Spleen (tissue), 11 donors: ENCODE measurements around the gene UBASH3A. TPM values are rescaled to one million over a fixed set of nuclear protein-coding genes. Genes with fewer than 3 reads are reported as not detected.
A peak's percentile ranks its signal among the peaks of the same experiment; 100 is the strongest.

Source experiments
- DNase-seq: peaks from one replicate; pipeline ENCODE4 v3.0.0-alpha.2; 2020
- H3K27ac ChIP-seq, 8 donors: fragments of 200-600 bp; sonication (generic) in 7 of 8; 1 replicate in 4 of 8; 2 replicates in 4 of 8; pipeline versions ENCODE4 v1.5.0 to v1.8.0; 2016 to 2021; ENCODE audit warnings: inconsistent platforms in 4 of 8, mild to moderate bottlenecking in 4 of 8, moderate library complexity in 1 of 8
- H3K27me3 ChIP-seq, 7 donors: fragments of 200-600 bp; sonication (generic) in 6 of 7; replicated peaks in 1 of 7; 1 replicate in 4 of 7; 2 replicates in 3 of 7; pipeline versions ENCODE4 v1.5.0 to v1.8.0; 2016 to 2021; ENCODE audit warnings: inconsistent platforms in 3 of 7, mild to moderate bottlenecking in 1 of 7
- H3K36me3 ChIP-seq, 6 donors: fragments of 200-600 bp; sonication (generic) in 5 of 6; 1 replicate in 4 of 6; 2 replicates in 2 of 6; pipeline versions ENCODE4 v1.5.0 to v1.8.0; 2016 to 2021; ENCODE audit warnings: inconsistent platforms in 2 of 6
- H3K4me1 ChIP-seq, 6 donors: fragments of 200-600 bp; sonication (generic) in 5 of 6; 1 replicate in 3 of 6; 2 replicates in 3 of 6; pipeline versions ENCODE4 v1.5.0 to v1.8.0; 2016 to 2021; ENCODE audit warnings: inconsistent platforms in 3 of 6
- H3K4me3 ChIP-seq, 8 donors: fragments of 200-600 bp; sonication (generic) in 7 of 8; 1 replicate in 4 of 8; 2 replicates in 4 of 8; pipeline versions ENCODE4 v1.5.0 to v1.8.0; 2016 to 2021; ENCODE audit warnings: inconsistent platforms in 4 of 8, mild to moderate bottlenecking in 4 of 8, moderate library complexity in 2 of 8
- H3K9me3 ChIP-seq, 8 donors: fragments of 200-600 bp; sonication (generic) in 7 of 8; 1 replicate in 4 of 8; 2 replicates in 4 of 8; pipeline versions ENCODE4 v1.5.0 to v1.8.0; 2016 to 2021; ENCODE audit warnings: inconsistent platforms in 4 of 8
- CTCF ChIP-seq, 11 experiments: fragments of 200-600 bp in 7 of 11; fragments of 450-650 bp in 4 of 11; sonication (generic) in 4 of 11; IDR thresholded peaks in 8 of 11; conservative IDR thresholded peaks in 3 of 11; 1 replicate in 7 of 11; 2 replicates in 4 of 11; pipeline versions ENCODE4 v1.4.0 to v1.8.0; 2016 to 2021; ENCODE audit warnings: antibody characterized with exemption in 11 of 11, inconsistent platforms in 4 of 11, mild to moderate bottlenecking in 1 of 11
- POLR2A ChIP-seq, 3 donors: fragments of 450-650 bp; IDR thresholded peaks; one replicate each; pipeline ENCODE4 v1.5.1; 2017; ENCODE audit warnings: antibody characterized with exemption in 3 of 3, mild to moderate bottlenecking in 1 of 3
- POLR2AphosphoS5 ChIP-seq, 3 donors: sonication (generic); formaldehyde crosslinking; IDR thresholded peaks; one replicate each; pipeline ENCODE4 v1.5.1; 2017; ENCODE audit warnings: antibody characterized with exemption in 3 of 3
- WGBS, 5 donors: extraction: QIAGEN DNeasy Blood & Tissue Kit in 3 of 5; methylation state at CpG; one replicate each; pipeline versions ENCODE4 v1.1.5 to v1.1.7; 2013 to 2018; 5-methylcytosine and 5-hydroxymethylcytosine counted together
- intact Hi-C: fragments of 100-400 bp; cut with DNase I; formaldehyde crosslinking; loops from one replicate; pipeline ENCODE4 v1.15.0; 2023; ENCODE audit warnings: low total_unique reads
- polyA plus RNA-seq, 3 donors: library from polyadenylated mRNA; stranded (reverse); fragments of 200-250 nt; gene quantifications; one replicate each; pipeline ENCODE4 v1.2.1, GENCODE V29; 2013
- total RNA-seq, 7 donors: library from RNA; depleted of rRNA in 3 of 7; stranded (reverse); fragments of >200 nt in 3 of 7; fragmentation: NEBNext Ultra II Directional in 4 of 7; extraction: Animal tissue kit (Norgen Biotek cat#: 25700) in 4 of 7; gene quantifications; one replicate each; pipeline versions ENCODE4 v1.1.0 to v1.2.1, GENCODE V29; 2016 to 2021
- donor health status: healthy with polysubstance abuse.
- donor health status: DM: no; HTN: no; CAD: no; lungs with moderate emphysema.
- donor health status: DM: no; HTN: no; CAD: no.
- donor health status: Bipolar disorder and iron deficiency.
- donor health status: healthy.
- donor health status: DM: no; HTN: no; CAD: no.
- donor health status: DM: yes; HTN: yes; CAD: no.

The UBASH3A gene
- total and polyA plus RNA-seq, 10 donors, result 2.6 to 16.3 (median 10.2) TPM

- peak; percentile 24 for DNase-seq
- Histone ChIP-seq H3K27me3 (peaks cover 0 to 5% (median 0%) of the 10 kb centered on the region in 7 donors), H3K9me3 (no peaks in the 10 kb centered on the region), H3K4me1 (peaks cover 0 to 50% (median 13%) of the 10 kb centered on the region in 6 donors), H3K27ac (no peak overlapping the region), H3K36me3 (no peaks in the 10 kb centered on the region), H3K4me3 (no peak overlapping the region)
- TF ChIP-seq CTCF (IDR thresholded peaks at IDR 0.05 in 8 of 11, conservative IDR thresholded peaks at IDR 0.05 in 3 of 11) (no peak), POLR2A (IDR thresholded peaks at IDR 0.05) (no peak), POLR2AphosphoS5 (IDR thresholded peaks at IDR 0.05) (no peak)
- 73 to 82% (median 79%) methylated on average over 5 of the region's 5 CpGs for WGBS, 5 donors
- intact Hi-C loops, result no loop called here
These were observed 13.5 kb upstream of the UBASH3A start for GRCh38 chr21:42390193-42390592.

- Histone ChIP-seq H3K9me3 (no peaks in the 10 kb centered on the region), H3K36me3 (no peaks in the 10 kb centered on the region), H3K27me3 (peaks cover 0 to 5% (median 0%) of the 10 kb centered on the region in 7 donors), H3K4me3 (no peak overlapping the region), H3K27ac (no peak overlapping the region), H3K4me1 (peaks cover 0 to 45% (median 11%) of the 10 kb centered on the region in 6 donors)
- DNase-seq, result no peak
- intact Hi-C loops, result no loop called here
- TF ChIP-seq POLR2A (IDR thresholded peaks at IDR 0.05), result no peak
- TF ChIP-seq CTCF (IDR thresholded peaks at IDR 0.05 in 8 of 11, conservative IDR thresholded peaks at IDR 0.05 in 3 of 11), result no peak
- WGBS, 5 donors, result 69 to 92% (median 79%) methylated on average over 2 of the region's 2 CpGs
These were observed 13.0 kb upstream of the UBASH3A start for GRCh38 chr21:42390696-42391095.

GRCh38 chr21:42391297-42391696 lies 12.4 kb upstream of the UBASH3A start:
- 91 to 95% (median 91%) methylated on average over 5 of the region's 5 CpGs for WGBS, 5 donors
- H3K4me1 ChIP-seq, result peaks cover 0 to 42% (median 11%) of the 10 kb centered on the region in 6 donors
- H3K27me3 ChIP-seq, result peaks cover 0 to 5% (median 0%) of the 10 kb centered on the region in 7 donors
- DNase-seq, result no peak
- H3K4me3 ChIP-seq, result no peak overlapping the region
- H3K27ac ChIP-seq, result no peak overlapping the region
- H3K36me3 ChIP-seq, result no peaks in the 10 kb centered on the region
- no peak for TF ChIP-seq POLR2AphosphoS5 (IDR thresholded peaks at IDR 0.05)
- intact Hi-C loops, result no loop called here
- no peaks in the 10 kb centered on the region for H3K9me3 ChIP-seq

GRCh38 chr21:42392731-42393442 lies 10.8 kb upstream of the UBASH3A start:
- TF ChIP-seq POLR2AphosphoS5 (IDR thresholded peaks at IDR 0.05), result no peak
- TF ChIP-seq POLR2A (IDR thresholded peaks at IDR 0.05), result no peak
- no peak for TF ChIP-seq CTCF (IDR thresholded peaks at IDR 0.05 in 8 of 11, conservative IDR thresholded peaks at IDR 0.05 in 3 of 11)
- intact Hi-C loops, result no loop called here
- H3K27me3 ChIP-seq, result peaks cover 0 to 5% (median 0%) of the 10 kb centered on the region in 7 donors
- DNase-seq, result peak; percentile 61
- peaks cover 0 to 30% (median 11%) of the 10 kb centered on the region in 6 donors for H3K4me1 ChIP-seq
- no peak overlapping the region for H3K4me3 ChIP-seq
- H3K36me3 ChIP-seq, result no peaks in the 10 kb centered on the region
- no peaks in the 10 kb centered on the region for H3K9me3 ChIP-seq
- 54 to 73% (median 69%) methylated on average over 17 of the region's 17 CpGs for WGBS, 5 donors
- peak overlapping the region in 1 of 8 donors; percentile 9 for H3K27ac ChIP-seq
